ENCODE measurements around the gene PRKCG. TPM values are rescaled to one million over a fixed set of nuclear protein-coding genes. Genes with fewer than 3 reads are reported as not detected.

PRKCG gene
- total RNA-seq, 1 donor from 2014 or later, result not detected

- DNase-seq (ENCODE audit: low read depth), result no peak
These were observed 10.5 kb upstream of the PRKCG start for GRCh38 chr19:53871454-53871853.

GRCh38 chr19:53872762-53873161 lies 9.2 kb upstream of the PRKCG start:
- DNase-seq (ENCODE audit: low read depth), result no peak

- DNase-seq (ENCODE audit: low read depth), result no peak
These were observed 8.0 kb upstream of the PRKCG start for GRCh38 chr19:53873773-53874605.

GRCh38 chr19:53874606-53874990 lies 7.4 kb upstream of the PRKCG start:
- no peak for DNase-seq (ENCODE audit: low read depth)

- DNase-seq (ENCODE audit: low read depth), result no peak
These were observed 6.2 kb upstream of the PRKCG start for GRCh38 chr19:53875602-53876325.

GRCh38 chr19:53876651-53877224 lies 5.3 kb upstream of the PRKCG start:
- no peak for DNase-seq (ENCODE audit: low read depth)

- no peak for DNase-seq (ENCODE audit: low read depth)
These were observed 4.6 kb upstream of the PRKCG start for GRCh38 chr19:53877361-53877766.

DNA sequence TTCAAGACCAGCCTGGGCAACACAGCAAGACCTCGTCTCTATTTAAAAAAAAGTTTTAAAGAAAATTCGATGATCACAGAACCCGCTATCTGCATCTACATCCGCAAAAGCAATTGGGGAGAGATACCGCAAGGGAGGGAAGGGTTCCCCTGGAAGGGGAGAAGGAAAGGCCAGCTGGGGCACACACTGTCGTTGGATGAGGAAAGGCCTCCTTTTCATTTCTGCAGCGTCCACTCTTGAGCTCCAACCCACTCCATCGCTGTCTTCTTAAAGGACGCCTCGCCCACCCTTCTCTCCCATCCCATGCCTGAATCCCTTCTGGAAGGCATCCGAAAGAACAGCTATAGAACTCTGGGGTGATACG lies 3.2 kb upstream of the PRKCG start:
- DNase-seq (ENCODE audit: low read depth), result no peak

- peak; percentile 95 for DNase-seq (ENCODE audit: low read depth)
These were observed 2.6 kb upstream of the PRKCG start for GRCh38 chr19:53879140-53880081.

- DNase-seq (ENCODE audit: low read depth), result no peak
These were observed 1.1 kb upstream of the PRKCG start for GRCh38 chr19:53880711-53881481.

DNA sequence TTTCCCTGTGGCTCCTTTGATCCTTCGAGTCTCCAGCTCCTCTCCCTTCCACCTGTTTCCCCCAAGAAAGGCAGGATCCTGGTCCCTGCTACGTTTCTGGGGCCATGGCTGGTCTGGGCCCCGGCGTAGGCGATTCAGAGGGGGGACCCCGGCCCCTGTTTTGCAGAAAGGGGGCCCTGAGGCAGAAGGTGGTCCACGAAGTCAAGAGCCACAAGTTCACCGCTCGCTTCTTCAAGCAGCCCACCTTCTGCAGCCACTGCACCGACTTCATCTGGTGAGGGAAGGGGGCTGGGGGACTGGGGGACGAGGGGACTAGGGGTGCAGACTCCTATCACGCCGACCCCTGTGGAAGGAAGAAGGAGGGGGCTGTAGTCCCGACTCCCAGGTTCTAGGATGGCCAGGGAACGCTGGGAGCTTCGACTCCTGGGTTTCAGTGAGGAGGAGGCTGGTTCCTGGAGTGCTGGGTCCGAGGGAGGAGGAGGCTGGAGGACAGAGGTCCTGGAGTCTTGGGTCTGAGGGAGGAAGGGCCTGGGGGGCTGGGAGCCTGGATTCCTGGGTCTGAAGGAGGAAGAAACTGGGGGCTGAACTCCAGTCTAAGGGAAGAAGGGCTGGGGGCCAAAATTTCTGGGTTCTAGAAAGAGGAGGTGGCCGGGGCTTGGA lies 524 bp downstream of the PRKCG start:
- DNase-seq (ENCODE audit: low read depth), result no peak

DNA sequence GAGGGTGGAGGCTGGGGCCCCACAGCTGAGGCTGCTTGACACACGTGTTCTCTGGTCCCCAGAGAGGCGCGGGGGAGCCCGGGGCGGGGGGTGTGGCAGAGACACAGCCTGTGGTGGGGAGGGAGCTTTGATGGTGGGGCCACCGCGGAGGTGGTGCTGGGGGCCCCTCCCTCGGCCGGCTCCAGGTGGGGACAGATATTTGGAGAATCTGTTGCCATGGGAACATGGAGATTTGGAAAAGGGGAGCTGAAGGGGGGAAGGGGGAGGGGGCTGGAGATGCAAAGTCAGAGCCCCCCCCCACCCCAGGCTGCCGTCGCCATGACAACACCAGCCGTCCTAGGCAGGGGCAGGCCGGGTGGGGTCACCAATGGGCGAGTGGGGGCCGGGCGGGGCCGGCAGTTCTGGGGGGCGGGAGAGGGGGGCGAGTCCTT lies 1.2 kb downstream of the PRKCG start:
- no peak for DNase-seq (ENCODE audit: low read depth)

GRCh38 chr19:53883741-53884140 lies 1.7 kb downstream of the PRKCG start:
- no peak for DNase-seq (ENCODE audit: low read depth)

GRCh38 chr19:53884256-53884655 lies 2.3 kb downstream of the PRKCG start:
- no peak for DNase-seq (ENCODE audit: low read depth)

DNA sequence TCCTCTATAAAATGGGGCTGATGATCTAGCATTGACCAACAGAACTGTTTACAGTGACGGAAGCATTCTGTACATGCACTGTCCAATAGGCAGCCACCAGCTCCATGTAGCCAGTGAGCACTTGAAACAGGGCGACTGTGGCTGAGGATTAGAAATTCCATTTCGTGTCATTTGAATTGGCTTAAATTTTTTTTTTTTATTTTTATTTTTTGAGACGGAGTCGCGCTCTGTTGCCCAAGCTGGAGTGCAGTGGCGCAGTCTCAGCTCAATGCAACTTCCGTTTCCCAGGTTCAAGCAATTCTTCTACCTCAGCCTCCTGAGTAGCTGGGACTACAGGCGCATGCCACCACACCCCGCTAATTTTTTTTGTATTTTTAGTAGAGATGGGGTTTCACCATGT lies 3.0 kb downstream of the PRKCG start:
- no peak for DNase-seq (ENCODE audit: low read depth)

DNA sequence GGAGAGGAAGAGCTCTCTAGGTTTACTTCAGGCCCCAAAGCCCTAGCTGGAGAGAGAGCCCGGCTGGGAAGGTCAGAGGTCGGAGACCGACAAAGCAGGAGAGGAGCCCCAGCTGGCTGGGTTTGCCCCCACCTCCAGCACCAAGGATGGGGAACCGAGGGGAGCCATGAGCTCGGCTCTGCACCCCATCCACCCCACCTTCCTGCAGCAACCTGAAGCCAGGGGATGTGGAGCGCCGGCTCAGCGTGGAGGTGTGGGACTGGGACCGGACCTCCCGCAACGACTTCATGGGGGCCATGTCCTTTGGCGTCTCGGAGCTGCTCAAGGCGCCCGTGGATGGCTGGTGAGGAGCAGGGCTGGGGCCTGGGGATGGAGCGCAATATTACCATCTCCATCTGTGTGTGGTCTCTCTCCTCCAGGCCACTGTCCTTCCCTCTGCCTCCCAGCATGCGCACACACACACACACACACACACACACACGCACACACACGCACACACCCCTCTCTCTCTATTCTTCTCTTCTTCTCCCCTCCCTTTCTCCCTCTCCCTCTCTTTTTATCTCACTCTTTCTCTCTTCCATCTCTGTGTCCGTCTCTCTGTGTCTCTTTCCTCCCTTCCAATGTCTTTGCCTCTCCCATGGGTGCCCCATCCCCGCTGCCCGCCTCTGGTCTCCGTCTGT lies 10.4 kb downstream of the PRKCG start:
- DNase-seq (ENCODE audit: low read depth), result no peak

DNA sequence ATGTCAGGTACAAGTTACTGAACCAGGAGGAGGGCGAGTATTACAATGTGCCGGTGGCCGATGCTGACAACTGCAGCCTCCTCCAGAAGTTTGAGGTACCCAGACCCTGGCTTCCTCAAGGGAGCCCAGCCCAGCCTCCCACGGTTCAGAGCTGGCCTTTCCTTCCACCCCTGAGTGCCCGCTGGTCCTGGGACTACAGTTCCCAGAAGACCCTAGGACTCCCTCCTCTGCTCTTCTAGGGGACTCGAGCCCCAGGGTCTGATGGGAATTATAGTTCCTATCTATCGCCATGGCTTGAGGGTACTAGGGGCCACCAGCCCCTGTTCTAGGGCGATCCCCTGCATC lies 11.0 kb downstream of the PRKCG start:
- DNase-seq (ENCODE audit: low read depth), result no peak

- no peak for DNase-seq (ENCODE audit: low read depth)
These were observed 12.7 kb downstream of the PRKCG start for GRCh38 chr19:53894707-53895106.

DNA sequence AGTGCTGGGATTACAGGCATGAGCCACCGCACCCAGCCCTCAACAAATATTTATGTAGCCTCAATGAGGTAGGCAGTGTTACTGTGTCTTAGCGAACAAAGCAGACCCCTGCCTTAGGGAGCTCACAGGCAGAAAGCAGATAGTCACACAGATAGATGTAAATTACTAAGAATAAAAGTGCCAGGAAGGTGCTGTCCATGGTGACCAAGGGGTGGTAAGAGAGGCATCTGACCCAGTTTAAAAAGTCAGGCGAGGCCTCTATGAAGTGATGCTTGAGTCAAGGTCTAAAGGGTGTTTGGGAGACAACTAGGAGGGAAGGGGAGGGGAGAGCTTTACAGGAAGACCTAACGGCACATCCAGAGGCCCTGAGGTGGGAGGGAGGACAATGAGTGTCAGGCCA lies 14.7 kb downstream of the PRKCG start:
- DNase-seq (ENCODE audit: low read depth), result no peak

Measured in myocyte (in vitro differentiated cells).